Neutrophil (primary cell): ENCODE data around the gene ANKS1A.
"Not testable (repeated sequence)": the region's sequence is repeated elsewhere in the genome, so short reads cannot be mapped to it uniquely, and the experiment has no call there.

Experiments used
- H3K27ac ChIP-seq: fragments of 200-600 bp; sonication (generic); 2 replicates; pipeline ENCODE4 v1.5.1; 2016; ENCODE audit warnings: mild to moderate bottlenecking, moderate library complexity
- H3K27me3 ChIP-seq: fragments of 200-600 bp; sonication (generic); 2 replicates; pipeline ENCODE4 v1.6.0; 2016; ENCODE audit warnings: mild to moderate bottlenecking
- H3K36me3 ChIP-seq: fragments of 200-600 bp; sonication (generic); 2 replicates; pipeline ENCODE4 v1.5.1; 2017
- H3K4me1 ChIP-seq, 2 experiments: fragments of 200-600 bp in 1 of 2; sonication (generic) in 1 of 2; 1 replicate in 1 of 2; 2 replicates in 1 of 2; pipeline versions ENCODE4 v1.5.1 to v1.6.1; 2013 to 2016; ENCODE audit warnings: low read depth in 1 of 2, low read length in 1 of 2, mild to moderate bottlenecking in 1 of 2, moderate library complexity in 1 of 2; ENCODE audit not compliant: control insufficient read depth in 1 of 2, insufficient read depth in 1 of 2
- H3K4me3 ChIP-seq, 2 experiments: fragments of 200-600 bp in 1 of 2; sonication (generic) in 1 of 2; 1 replicate in 1 of 2; 2 replicates in 1 of 2; pipeline ENCODE4 v1.5.1; 2013 to 2016; ENCODE audit warnings: low read depth in 1 of 2, low read length in 1 of 2, mild to moderate bottlenecking in 1 of 2, moderate library complexity in 1 of 2
- H3K9me3 ChIP-seq: fragments of 200-600 bp; sonication (generic); 2 replicates; pipeline ENCODE4 v1.5.1; 2016
- TF ChIP-seq, protein P1 (sequence below): fragments of 200-600 bp; sonication (generic); IDR thresholded peaks from 2 replicates; pipeline ENCODE4 v1.5.1; 2016; ENCODE audit warnings: antibody characterized with exemption

The ANKS1A gene

DNA sequence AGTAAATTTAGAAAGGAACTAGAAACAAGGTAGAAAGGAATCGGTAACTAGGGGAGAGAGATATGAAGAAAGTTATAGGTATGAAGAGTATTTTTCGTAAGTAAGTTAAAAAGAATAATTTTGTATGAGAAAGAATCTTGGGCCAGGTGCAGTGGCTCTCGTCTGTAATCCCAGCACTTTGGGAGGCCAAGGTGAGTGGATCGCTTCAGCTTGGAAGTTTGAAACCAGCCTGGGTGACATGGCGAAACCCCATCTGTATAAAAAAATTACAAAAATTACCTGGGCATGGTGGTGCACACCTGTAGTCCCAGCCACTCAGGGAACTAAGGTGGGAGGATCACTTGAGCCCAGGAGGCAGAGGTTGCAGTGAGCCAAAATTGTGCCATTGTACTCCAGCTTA, 210.1 kb downstream of the ANKS1A start:
- no peaks in the 10 kb centered on the region for H3K4me1 ChIP-seq
- no peaks in the 10 kb centered on the region for H3K27me3 ChIP-seq

DNA sequence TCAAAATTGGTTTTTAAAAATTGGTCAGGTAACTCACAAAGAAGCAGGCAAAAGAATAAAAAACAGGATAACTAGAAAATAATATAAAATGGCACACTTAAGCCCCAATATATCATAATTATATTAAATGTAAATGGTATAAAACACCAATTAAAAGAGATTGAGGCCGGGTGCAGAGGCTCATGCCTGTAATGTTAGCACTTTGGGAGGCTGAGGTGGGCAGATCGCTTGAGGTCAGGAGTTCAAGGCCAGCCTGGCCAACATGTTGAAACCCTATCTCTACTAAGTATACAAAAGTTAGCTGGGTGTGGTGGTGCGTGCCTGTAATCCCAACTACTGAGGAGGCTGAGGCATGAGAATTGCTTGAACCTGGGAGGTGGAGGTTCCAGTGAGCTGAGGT, 216.0 kb downstream of the ANKS1A start:
- no peaks in the 10 kb centered on the region for H3K9me3 ChIP-seq
- H3K27me3 ChIP-seq, result no peaks in the 10 kb centered on the region
- TF ChIP-seq, protein P1, sequence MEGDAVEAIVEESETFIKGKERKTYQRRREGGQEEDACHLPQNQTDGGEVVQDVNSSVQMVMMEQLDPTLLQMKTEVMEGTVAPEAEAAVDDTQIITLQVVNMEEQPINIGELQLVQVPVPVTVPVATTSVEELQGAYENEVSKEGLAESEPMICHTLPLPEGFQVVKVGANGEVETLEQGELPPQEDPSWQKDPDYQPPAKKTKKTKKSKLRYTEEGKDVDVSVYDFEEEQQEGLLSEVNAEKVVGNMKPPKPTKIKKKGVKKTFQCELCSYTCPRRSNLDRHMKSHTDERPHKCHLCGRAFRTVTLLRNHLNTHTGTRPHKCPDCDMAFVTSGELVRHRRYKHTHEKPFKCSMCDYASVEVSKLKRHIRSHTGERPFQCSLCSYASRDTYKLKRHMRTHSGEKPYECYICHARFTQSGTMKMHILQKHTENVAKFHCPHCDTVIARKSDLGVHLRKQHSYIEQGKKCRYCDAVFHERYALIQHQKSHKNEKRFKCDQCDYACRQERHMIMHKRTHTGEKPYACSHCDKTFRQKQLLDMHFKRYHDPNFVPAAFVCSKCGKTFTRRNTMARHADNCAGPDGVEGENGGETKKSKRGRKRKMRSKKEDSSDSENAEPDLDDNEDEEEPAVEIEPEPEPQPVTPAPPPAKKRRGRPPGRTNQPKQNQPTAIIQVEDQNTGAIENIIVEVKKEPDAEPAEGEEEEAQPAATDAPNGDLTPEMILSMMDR, result no peak
- no peaks in the 10 kb centered on the region for H3K36me3 ChIP-seq
- H3K27ac ChIP-seq, result no peak overlapping the region
- H3K4me1 ChIP-seq, result no peaks in the 10 kb centered on the region
- H3K4me3 ChIP-seq, result no peak overlapping the region

More for the DNA sequence above, 210.1 kb downstream of the ANKS1A start:
- Histone ChIP-seq H3K27ac (no peak overlapping the region), H3K4me3 (no peak overlapping the region), H3K9me3 (no peaks in the 10 kb centered on the region), H3K36me3 (no peaks in the 10 kb centered on the region)
- TF ChIP-seq, protein P1, result no peak

DNA sequence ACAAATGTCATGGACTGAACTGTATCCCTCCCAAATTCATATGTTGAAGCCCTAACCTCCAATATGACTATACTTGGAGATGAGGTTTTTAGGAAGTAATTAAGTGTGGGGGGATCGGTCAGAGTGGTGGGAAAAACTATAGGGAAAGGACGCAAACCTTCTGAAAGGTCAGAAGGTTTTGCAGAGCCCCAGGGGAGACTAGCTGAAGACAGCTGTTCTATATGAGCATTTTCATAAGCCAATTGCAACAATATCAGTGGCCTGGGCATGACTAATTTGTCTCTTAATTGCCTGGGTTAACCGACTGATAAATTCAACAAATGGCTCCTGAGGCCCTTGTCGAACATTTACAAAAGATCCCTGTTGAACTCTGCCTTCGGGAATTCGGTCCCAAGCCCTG, 217.0 kb downstream of the ANKS1A start:
- H3K4me3 ChIP-seq, H3K9me3 ChIP-seq, H3K4me1 ChIP-seq, H3K27ac ChIP-seq, H3K27me3 ChIP-seq, H3K36me3 ChIP-seq: not testable (repeated sequence)

DNA sequence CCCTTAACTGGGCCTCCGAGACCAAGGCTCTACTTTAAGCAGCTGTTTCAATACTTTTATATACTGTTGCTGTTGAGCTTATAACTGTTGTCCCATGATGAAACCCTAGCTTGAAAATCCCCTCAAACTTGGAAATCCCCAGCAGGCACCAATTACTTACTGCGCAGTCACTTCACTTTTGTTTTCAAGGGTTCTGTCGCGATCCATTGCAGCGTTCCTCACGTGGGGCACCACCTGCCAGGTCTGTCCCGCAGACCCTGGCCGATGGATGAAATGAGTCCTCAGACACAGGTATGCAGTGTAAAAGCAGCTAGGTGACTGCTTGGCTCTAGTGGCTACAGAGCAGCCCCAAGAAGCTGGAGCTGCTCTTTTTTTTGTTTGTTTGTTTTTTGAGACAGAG, 218.2 kb downstream of the ANKS1A start:
- not testable (repeated sequence) for H3K27me3 ChIP-seq, H3K4me1 ChIP-seq, H3K9me3 ChIP-seq, H3K4me3 ChIP-seq, H3K36me3 ChIP-seq, H3K27ac ChIP-seq

DNA sequence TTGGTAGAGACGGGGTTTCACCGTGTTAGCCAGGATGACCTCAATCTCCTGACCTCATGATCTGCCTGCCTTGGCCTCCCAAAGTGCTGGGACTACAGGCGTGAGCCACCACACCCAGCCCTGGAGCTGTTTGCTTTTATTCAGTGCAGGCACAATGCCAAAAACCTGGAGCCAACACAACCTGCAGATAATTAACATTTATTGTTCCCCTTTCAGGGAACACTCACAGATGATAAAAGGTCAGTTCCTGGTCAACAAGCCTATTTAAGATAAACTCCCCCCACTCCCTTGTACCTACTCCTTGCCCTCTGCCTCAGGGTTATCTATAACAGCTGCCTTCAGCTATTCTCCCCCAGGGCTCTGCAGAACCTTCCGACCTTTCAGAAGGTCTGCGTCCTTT, 218.7 kb downstream of the ANKS1A start:
- not testable (repeated sequence) for H3K4me3 ChIP-seq, H3K4me1 ChIP-seq, H3K27me3 ChIP-seq, H3K27ac ChIP-seq, H3K36me3 ChIP-seq, H3K9me3 ChIP-seq

DNA sequence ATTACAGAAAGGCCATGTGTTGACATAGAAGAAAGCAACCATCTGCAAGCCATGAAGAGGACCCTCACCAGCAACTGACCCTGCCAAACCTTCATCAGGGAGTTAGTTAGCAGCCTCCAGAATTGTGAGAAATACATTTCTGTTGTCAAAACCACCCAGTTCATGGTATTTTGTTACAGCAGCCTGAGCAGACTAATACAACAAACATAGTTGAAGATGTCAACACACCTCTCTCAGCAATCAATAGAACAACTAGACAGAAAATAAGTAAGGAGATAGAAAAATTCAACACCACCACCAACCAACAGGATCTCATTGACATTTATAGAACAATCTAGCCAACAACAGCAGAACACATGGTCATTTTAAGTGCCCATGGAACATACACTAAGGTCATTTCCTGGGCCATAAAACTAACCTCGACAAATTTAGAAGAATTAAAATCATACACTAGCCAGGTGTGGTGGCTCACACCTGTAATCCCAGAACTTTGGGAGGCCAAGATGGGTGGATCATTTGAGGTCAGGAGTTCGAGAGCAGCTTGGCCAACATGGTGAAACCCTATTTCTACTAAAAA, 219.3 kb downstream of the ANKS1A start:
- Histone ChIP-seq H3K27me3 (no peaks in the 10 kb centered on the region), H3K4me1 (no peaks in the 10 kb centered on the region), H3K27ac (no peak overlapping the region), H3K9me3 (peaks cover 6% of the 10 kb centered on the region), H3K36me3 (no peaks in the 10 kb centered on the region), H3K4me3 (no peak overlapping the region)
- TF ChIP-seq, protein P1, result no peak

DNA sequence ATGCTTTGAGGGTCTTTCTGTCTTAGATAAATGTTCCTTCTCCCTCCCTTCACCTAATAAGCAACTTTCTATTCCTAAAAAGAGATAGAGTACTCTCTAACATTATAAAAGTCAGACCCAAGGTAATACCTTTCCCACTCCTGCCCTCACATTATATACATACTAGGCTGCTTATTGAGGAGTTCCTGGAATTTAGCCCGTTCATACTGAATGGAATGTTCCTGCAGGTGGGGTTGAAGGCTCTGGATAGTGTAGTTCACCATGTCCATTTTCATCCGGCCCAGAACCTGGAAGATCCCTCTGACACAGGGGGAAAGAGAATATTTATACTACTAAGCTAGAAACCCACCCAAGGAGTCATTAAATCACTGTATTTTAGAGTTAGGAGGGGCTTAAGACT, 231.7 kb downstream of the ANKS1A start:
- TF ChIP-seq, protein P1, result no peak
- Histone ChIP-seq H3K36me3 (no peaks in the 10 kb centered on the region), H3K4me3 (no peak overlapping the region), H3K27ac (no peak overlapping the region), H3K9me3 (no peaks in the 10 kb centered on the region), H3K4me1 (no peaks in the 10 kb centered on the region), H3K27me3 (no peaks in the 10 kb centered on the region)
